ENCODE measurements around the gene TRAPPC6A.
A peak's percentile ranks its signal among the peaks of the same experiment; 100 is the strongest.

The TRAPPC6A gene

GRCh38 chr19:45166723-45167252 lies 11.2 kb downstream of the TRAPPC6A start:
- Histone ChIP-seq H3K4me1 (ENCODE audit: low read length) (peaks cover 23% of the 10 kb centered on the region), H3K79me2 (ENCODE audit: low read length) (no peaks in the 10 kb centered on the region), H3K36me3 (replicated peaks; ENCODE audit: low read depth, low read length) (no peaks in the 10 kb centered on the region), H3K27me3 (ENCODE audit: low read depth, low read length) (no peaks in the 10 kb centered on the region), H3K27ac (ENCODE audit: low read length) (no peak overlapping the region), H2AFZ (ENCODE audit: low read depth, low read length) (no peak overlapping the region), H4K20me1 (ENCODE audit: insufficient read depth, low read length) (no peaks in the 10 kb centered on the region), H3K9ac (ENCODE audit: low read length) (no peak overlapping the region), H3K4me3 (ENCODE audit: low read length) (no peak overlapping the region), H3K4me2 (ENCODE audit: low read length) (no peak overlapping the region), H3K9me3 (ENCODE audit: insufficient read depth, low read length) (no peaks in the 10 kb centered on the region)
- TF ChIP-seq EZH2phosphoT487 (IDR thresholded peaks at IDR 0.05; ENCODE audit: low read depth) (no peak), CTCF (IDR thresholded peaks at IDR 0.05; ENCODE audit: low read depth, low read length) (no peak)

- Histone ChIP-seq H3K36me3 (replicated peaks; ENCODE audit: low read depth, low read length) (no peaks in the 10 kb centered on the region), H3K9ac (ENCODE audit: low read length) (peak overlapping the region; percentile 61), H3K27ac (ENCODE audit: low read length) (peak overlapping the region; percentile 66), H3K27me3 (ENCODE audit: low read depth, low read length) (no peaks in the 10 kb centered on the region), H3K4me2 (ENCODE audit: low read length) (peak overlapping the region; percentile 78), H3K4me3 (ENCODE audit: low read length) (peak overlapping the region; percentile 63), H3K9me3 (ENCODE audit: insufficient read depth, low read length) (no peaks in the 10 kb centered on the region), H3K4me1 (ENCODE audit: low read length) (peaks cover 23% of the 10 kb centered on the region), H4K20me1 (ENCODE audit: insufficient read depth, low read length) (no peaks in the 10 kb centered on the region), H3K79me2 (ENCODE audit: low read length) (no peaks in the 10 kb centered on the region), H2AFZ (ENCODE audit: low read depth, low read length) (peak overlapping the region; percentile 18; the same call in 1 of the 2 replicates)
- TF ChIP-seq CTCF (IDR thresholded peaks at IDR 0.05; ENCODE audit: low read depth, low read length) (peak; percentile 26; the same call in 1 of the 2 replicates), EZH2phosphoT487 (IDR thresholded peaks at IDR 0.05; ENCODE audit: low read depth) (no peak)
Observed at GRCh38 chr19:45164577-45165335, 13.3 kb downstream of the TRAPPC6A start.

GRCh38 chr19:45163751-45164460 lies 14.1 kb downstream of the TRAPPC6A start:
- no peak overlapping the region; the same call in 1 of the 2 replicates for H2AFZ ChIP-seq (ENCODE audit: low read depth, low read length)
- TF ChIP-seq EZH2phosphoT487 (IDR thresholded peaks at IDR 0.05; ENCODE audit: low read depth): no peak
- peak overlapping the region; percentile 63 for H3K4me3 ChIP-seq (ENCODE audit: low read length)
- H4K20me1 ChIP-seq (ENCODE audit: insufficient read depth, low read length): no peaks in the 10 kb centered on the region
- peak overlapping the region; percentile 61 for H3K9ac ChIP-seq (ENCODE audit: low read length)
- no peaks in the 10 kb centered on the region for H3K27me3 ChIP-seq (ENCODE audit: low read depth, low read length)
- no peaks in the 10 kb centered on the region for H3K79me2 ChIP-seq (ENCODE audit: low read length)
- H3K36me3 ChIP-seq (replicated peaks; ENCODE audit: low read depth, low read length): no peaks in the 10 kb centered on the region
- H3K9me3 ChIP-seq (ENCODE audit: insufficient read depth, low read length): no peaks in the 10 kb centered on the region
- H3K4me1 ChIP-seq (ENCODE audit: low read length): peaks cover 23% of the 10 kb centered on the region
- H3K27ac ChIP-seq (ENCODE audit: low read length): peak overlapping the region; percentile 66
- H3K4me2 ChIP-seq (ENCODE audit: low read length): peak overlapping the region; percentile 78

GRCh38 chr19:45163156-45163555 lies 14.9 kb downstream of the TRAPPC6A start:
- no peaks in the 10 kb centered on the region for H3K27me3 ChIP-seq (ENCODE audit: low read depth, low read length)
- H3K9me3 ChIP-seq (ENCODE audit: insufficient read depth, low read length): no peaks in the 10 kb centered on the region
- H3K79me2 ChIP-seq (ENCODE audit: low read length): no peaks in the 10 kb centered on the region
- H3K27ac ChIP-seq (ENCODE audit: low read length): no peak overlapping the region
- TF ChIP-seq CTCF (IDR thresholded peaks at IDR 0.05; ENCODE audit: low read depth, low read length): no peak
- no peak for TF ChIP-seq EZH2phosphoT487 (IDR thresholded peaks at IDR 0.05; ENCODE audit: low read depth)
- H3K4me2 ChIP-seq (ENCODE audit: low read length): peak overlapping the region; percentile 78
- no peaks in the 10 kb centered on the region for H3K36me3 ChIP-seq (replicated peaks; ENCODE audit: low read depth, low read length)
- no peak overlapping the region for H2AFZ ChIP-seq (ENCODE audit: low read depth, low read length)
- H3K4me1 ChIP-seq (ENCODE audit: low read length): peaks cover 23% of the 10 kb centered on the region
- H4K20me1 ChIP-seq (ENCODE audit: insufficient read depth, low read length): no peaks in the 10 kb centered on the region
- no peak overlapping the region for H3K9ac ChIP-seq (ENCODE audit: low read length)
- no peak overlapping the region for H3K4me3 ChIP-seq (ENCODE audit: low read length)

Measured in OCI-LY3 (cell line).